IPS DF 6.9 (cell line): Measurements from ENCODE around the gene FGF14.

Experiments
- DNase-seq: peaks from one replicate; pipeline ENCODE4 v3.0.0-alpha.2; 2013; ENCODE audit warnings: low read depth, low spot score
- H3K27ac ChIP-seq: one replicate; pipeline ENCODE4 v1.5.1; 2013; ENCODE audit warnings: low read length, control low read depth
- H3K27me3 ChIP-seq: 2 replicates; pipeline ENCODE4 v1.6.1; 2013; ENCODE audit warnings: mild to moderate bottlenecking, low read length; ENCODE audit not compliant: control insufficient read depth, insufficient read depth
- H3K36me3 ChIP-seq: 2 replicates; pipeline ENCODE4 v1.6.1; 2013; ENCODE audit warnings: low read length; ENCODE audit not compliant: control insufficient read depth, insufficient read depth
- H3K4me1 ChIP-seq: 2 replicates; pipeline ENCODE4 v1.6.1; 2013; ENCODE audit warnings: low read length; ENCODE audit not compliant: control insufficient read depth, insufficient read depth
- H3K4me3 ChIP-seq: 2 replicates; pipeline ENCODE4 v1.5.1; 2013; ENCODE audit warnings: mild to moderate bottlenecking, low read length
- H3K9me3 ChIP-seq: 2 replicates; pipeline ENCODE4 v1.6.1; 2013; ENCODE audit warnings: low read length, inconsistent platforms; ENCODE audit not compliant: control insufficient read depth, insufficient read depth
- WGBS: extraction: QIAGEN DNeasy Blood & Tissue Kit; methylation state at CpG from one replicate; pipeline ENCODE4 v1.1.7; 2013; ENCODE audit warnings: mixed read lengths, missing lambda C conversion rate; ENCODE audit not compliant: insufficient read length, insufficient coverage; 5-methylcytosine and 5-hydroxymethylcytosine counted together

FGF14 gene

GRCh38 chr13:102293723-102294122 lies 108.1 kb downstream of the FGF14 start:
- H3K4me3 ChIP-seq, result no peak overlapping the region
- no peak for DNase-seq
- no CpG with 5 or more reads among the region's 2 CpGs for WGBS
- no peak overlapping the region for H3K27ac ChIP-seq
- no peaks in the 10 kb centered on the region for H3K36me3 ChIP-seq
- no peaks in the 10 kb centered on the region for H3K4me1 ChIP-seq
- no peaks in the 10 kb centered on the region for H3K27me3 ChIP-seq
- no peaks in the 10 kb centered on the region for H3K9me3 ChIP-seq

- no peak overlapping the region for H3K27ac ChIP-seq
- H3K9me3 ChIP-seq, result no peaks in the 10 kb centered on the region
- no peaks in the 10 kb centered on the region for H3K27me3 ChIP-seq
- H3K4me1 ChIP-seq, result no peaks in the 10 kb centered on the region
- no peak overlapping the region for H3K4me3 ChIP-seq
- no peaks in the 10 kb centered on the region for H3K36me3 ChIP-seq
- WGBS, result no CpG with 5 or more reads among the region's 7 CpGs
- no peak for DNase-seq
Measured at GRCh38 chr13:102291587-102292218, 110.1 kb downstream of the FGF14 start.

- H3K9me3 ChIP-seq, result no peaks in the 10 kb centered on the region
- no peak overlapping the region for H3K27ac ChIP-seq
Measured at GRCh38 chr13:102289606-102290005, 112.2 kb downstream of the FGF14 start.

GRCh38 chr13:102286326-102286725 lies 115.5 kb downstream of the FGF14 start:
- H3K9me3 ChIP-seq, result no peaks in the 10 kb centered on the region
- H3K27me3 ChIP-seq, result no peaks in the 10 kb centered on the region
- no CpG with 5 or more reads among the region's 1 CpG for WGBS
- H3K4me3 ChIP-seq, result no peak overlapping the region
- no peak for DNase-seq
- no peaks in the 10 kb centered on the region for H3K36me3 ChIP-seq
- no peaks in the 10 kb centered on the region for H3K4me1 ChIP-seq
- no peak overlapping the region for H3K27ac ChIP-seq

More at GRCh38 chr13:102289606-102290005, 112.2 kb downstream of the FGF14 start:
- no CpG with 5 or more reads among the region's 4 CpGs for WGBS
- no peak overlapping the region for H3K4me3 ChIP-seq
- H3K4me1 ChIP-seq, result no peaks in the 10 kb centered on the region
- DNase-seq, result no peak
- H3K27me3 ChIP-seq, result no peaks in the 10 kb centered on the region
- no peaks in the 10 kb centered on the region for H3K36me3 ChIP-seq

GRCh38 chr13:102280366-102280765 lies 121.5 kb downstream of the FGF14 start:
- Histone ChIP-seq H3K27ac (no peak overlapping the region), H3K27me3 (no peaks in the 10 kb centered on the region), H3K36me3 (no peaks in the 10 kb centered on the region), H3K4me1 (no peaks in the 10 kb centered on the region), H3K9me3 (no peaks in the 10 kb centered on the region), H3K4me3 (no peak overlapping the region)
- DNase-seq, result no peak

GRCh38 chr13:102277286-102277685 lies 124.6 kb downstream of the FGF14 start:
- DNase-seq, result no peak
- no peak overlapping the region for H3K27ac ChIP-seq
- no peak overlapping the region for H3K4me3 ChIP-seq
- no CpG with 5 or more reads among the region's 4 CpGs for WGBS
- no peaks in the 10 kb centered on the region for H3K9me3 ChIP-seq
- H3K36me3 ChIP-seq, result no peaks in the 10 kb centered on the region
- H3K27me3 ChIP-seq, result no peaks in the 10 kb centered on the region
- H3K4me1 ChIP-seq, result no peaks in the 10 kb centered on the region

GRCh38 chr13:102276404-102276803 lies 125.4 kb downstream of the FGF14 start:
- WGBS, result no CpG with 5 or more reads among the region's 1 CpG
- no peaks in the 10 kb centered on the region for H3K4me1 ChIP-seq
- H3K36me3 ChIP-seq, result no peaks in the 10 kb centered on the region
- no peak overlapping the region for H3K4me3 ChIP-seq
- H3K9me3 ChIP-seq, result no peaks in the 10 kb centered on the region
- H3K27me3 ChIP-seq, result no peaks in the 10 kb centered on the region
- no peak for DNase-seq
- H3K27ac ChIP-seq, result no peak overlapping the region

GRCh38 chr13:102275969-102276368 lies 125.9 kb downstream of the FGF14 start:
- no CpG with 5 or more reads among the region's 3 CpGs for WGBS
- no peaks in the 10 kb centered on the region for H3K9me3 ChIP-seq
- H3K36me3 ChIP-seq, result no peaks in the 10 kb centered on the region
- no peaks in the 10 kb centered on the region for H3K4me1 ChIP-seq
- DNase-seq, result no peak
- H3K4me3 ChIP-seq, result no peak overlapping the region
- no peak overlapping the region for H3K27ac ChIP-seq
- no peaks in the 10 kb centered on the region for H3K27me3 ChIP-seq

GRCh38 chr13:102273111-102273510 lies 128.7 kb downstream of the FGF14 start:
- Histone ChIP-seq H3K27ac (no peak overlapping the region), H3K4me3 (no peak overlapping the region), H3K27me3 (no peaks in the 10 kb centered on the region), H3K36me3 (no peaks in the 10 kb centered on the region), H3K9me3 (no peaks in the 10 kb centered on the region), H3K4me1 (no peaks in the 10 kb centered on the region)
- no peak for DNase-seq
- WGBS, result no CpG with 5 or more reads among the region's 7 CpGs

- no peaks in the 10 kb centered on the region for H3K4me1 ChIP-seq
- WGBS, result no CpG with 5 or more reads among the region's 1 CpG
- H3K27ac ChIP-seq, result no peak overlapping the region
- no peak for DNase-seq
- no peak overlapping the region for H3K4me3 ChIP-seq
- no peaks in the 10 kb centered on the region for H3K36me3 ChIP-seq
- no peaks in the 10 kb centered on the region for H3K9me3 ChIP-seq
- no peaks in the 10 kb centered on the region for H3K27me3 ChIP-seq
Measured at GRCh38 chr13:102267191-102267590, 134.7 kb downstream of the FGF14 start.

GRCh38 chr13:102261809-102262208 lies 140.0 kb downstream of the FGF14 start:
- no peaks in the 10 kb centered on the region for H3K9me3 ChIP-seq
- no peak for DNase-seq
- no peak overlapping the region for H3K4me3 ChIP-seq
- no peaks in the 10 kb centered on the region for H3K27me3 ChIP-seq
- H3K4me1 ChIP-seq, result no peaks in the 10 kb centered on the region
- WGBS, result no CpG with 5 or more reads among the region's 1 CpG
- H3K36me3 ChIP-seq, result no peaks in the 10 kb centered on the region
- H3K27ac ChIP-seq, result no peak overlapping the region
